H4 (cell line): ENCODE measurements around the gene CRELD1. TPM values are rescaled to one million over a fixed set of nuclear protein-coding genes. Genes with fewer than 3 reads are reported as not detected.
"Not testable (repeated sequence)": the region's sequence is repeated elsewhere in the genome, so short reads cannot be mapped to it uniquely, and the experiment has no call there.

Source experiments
- DNase-seq: peaks from one replicate; pipeline ENCODE4 v3.0.0-alpha.2; 2015; ENCODE audit warnings: low spot score
- total RNA-seq: library from RNA; depleted of rRNA; stranded (reverse); fragments of >200 nt; shearing (Covaris generic); gene quantifications from 2 replicates; pipeline ENCODE4 v1.2.3, GENCODE V29; 2014

The CRELD1 gene
- total RNA-seq, 1 experiment from 2014 or later, result 8.7 TPM

GRCh38 chr3:9934235-9934621 is 594 bp downstream of the CRELD1 start:
- DNase-seq, result no peak

GRCh38 chr3:9934993-9935392 is 1.4 kb downstream of the CRELD1 start:
- no peak for DNase-seq

DNA sequence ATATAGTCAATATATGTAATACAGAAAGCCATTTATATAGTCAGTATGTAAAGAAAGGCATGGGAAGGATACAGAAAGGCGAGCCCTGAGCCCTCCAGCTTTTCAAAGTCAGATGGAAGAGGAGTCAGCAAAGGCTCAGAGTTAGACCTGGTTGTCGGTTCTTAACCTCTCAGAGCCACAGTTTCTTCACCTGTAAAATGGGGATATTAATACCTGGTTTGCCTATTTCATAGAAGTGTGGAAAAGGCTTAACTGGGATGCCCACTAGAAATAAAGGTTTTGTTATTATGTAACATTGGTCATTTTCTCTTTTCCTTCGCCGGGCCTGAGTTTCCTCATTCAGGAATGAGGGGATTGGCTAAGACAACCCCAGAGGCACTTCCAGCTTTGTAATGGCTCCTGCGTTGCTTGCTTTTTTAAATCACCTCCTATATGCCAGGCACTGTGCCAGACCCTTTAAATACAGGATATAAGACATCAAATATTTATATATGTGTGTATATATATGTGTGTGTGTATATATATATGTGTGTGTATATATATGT is 2.4 kb downstream of the CRELD1 start:
- no peak for DNase-seq

GRCh38 chr3:9937486-9938238 is 4.0 kb downstream of the CRELD1 start:
- DNase-seq, result no peak

GRCh38 chr3:9938966-9939365 is 5.3 kb downstream of the CRELD1 start:
- no peak for DNase-seq

DNA sequence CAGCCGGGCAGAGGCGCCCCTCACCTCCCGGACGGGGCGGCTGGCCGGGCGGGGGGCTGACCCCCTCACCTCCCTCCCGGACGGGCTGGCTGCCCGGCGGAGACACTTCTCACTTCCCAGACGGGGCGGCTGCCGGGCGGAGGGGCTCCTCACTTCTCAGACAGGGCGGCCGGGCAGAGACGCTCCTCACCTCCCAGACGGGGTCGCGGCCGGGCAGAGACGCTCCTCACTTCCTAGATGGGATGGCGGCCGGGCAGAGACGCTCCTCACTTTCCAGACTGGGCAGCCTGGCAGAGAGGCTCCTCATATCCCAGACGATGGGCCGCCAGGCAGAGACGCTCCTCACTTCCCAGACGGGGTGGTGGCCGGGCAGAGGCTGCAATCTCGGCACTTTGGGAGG is 6.3 kb downstream of the CRELD1 start:
- not testable (repeated sequence) for DNase-seq

DNA sequence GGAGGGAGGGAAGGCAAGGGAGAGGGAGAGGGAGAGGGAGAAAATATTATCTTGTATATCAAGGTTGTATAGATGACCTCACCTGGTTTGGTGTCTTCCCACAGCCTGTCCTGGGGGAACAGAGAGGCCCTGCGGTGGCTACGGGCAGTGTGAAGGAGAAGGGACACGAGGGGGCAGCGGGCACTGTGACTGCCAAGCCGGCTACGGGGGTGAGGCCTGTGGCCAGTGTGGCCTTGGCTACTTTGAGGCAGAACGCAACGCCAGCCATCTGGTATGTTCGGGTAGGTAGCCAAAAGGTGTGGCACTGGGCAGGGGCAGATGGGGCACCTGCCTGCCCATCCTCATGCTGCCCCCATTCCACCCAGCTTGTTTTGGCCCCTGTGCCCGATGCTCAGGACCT is 7.1 kb downstream of the CRELD1 start:
- no peak for DNase-seq

DNA sequence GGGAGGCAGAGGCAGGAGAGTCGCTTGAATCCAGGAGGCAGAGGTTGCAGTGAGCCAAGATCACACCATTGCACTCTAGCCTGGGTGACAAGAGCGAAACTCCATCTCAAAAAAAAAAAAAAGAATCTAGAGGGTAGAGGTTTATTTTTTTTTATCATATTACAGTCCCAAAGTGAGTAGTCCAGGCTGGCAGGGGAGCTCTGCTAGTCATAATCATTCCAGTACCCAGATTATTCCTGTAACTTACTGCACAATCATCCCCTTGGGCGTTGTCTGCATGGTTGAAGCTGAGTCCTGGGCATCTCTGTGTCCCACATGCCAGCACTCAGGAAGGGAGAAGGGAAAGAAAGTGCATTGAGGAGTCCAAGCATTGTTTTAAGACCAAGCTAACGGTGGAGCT is 8.5 kb downstream of the CRELD1 start:
- DNase-seq, result no peak

DNA sequence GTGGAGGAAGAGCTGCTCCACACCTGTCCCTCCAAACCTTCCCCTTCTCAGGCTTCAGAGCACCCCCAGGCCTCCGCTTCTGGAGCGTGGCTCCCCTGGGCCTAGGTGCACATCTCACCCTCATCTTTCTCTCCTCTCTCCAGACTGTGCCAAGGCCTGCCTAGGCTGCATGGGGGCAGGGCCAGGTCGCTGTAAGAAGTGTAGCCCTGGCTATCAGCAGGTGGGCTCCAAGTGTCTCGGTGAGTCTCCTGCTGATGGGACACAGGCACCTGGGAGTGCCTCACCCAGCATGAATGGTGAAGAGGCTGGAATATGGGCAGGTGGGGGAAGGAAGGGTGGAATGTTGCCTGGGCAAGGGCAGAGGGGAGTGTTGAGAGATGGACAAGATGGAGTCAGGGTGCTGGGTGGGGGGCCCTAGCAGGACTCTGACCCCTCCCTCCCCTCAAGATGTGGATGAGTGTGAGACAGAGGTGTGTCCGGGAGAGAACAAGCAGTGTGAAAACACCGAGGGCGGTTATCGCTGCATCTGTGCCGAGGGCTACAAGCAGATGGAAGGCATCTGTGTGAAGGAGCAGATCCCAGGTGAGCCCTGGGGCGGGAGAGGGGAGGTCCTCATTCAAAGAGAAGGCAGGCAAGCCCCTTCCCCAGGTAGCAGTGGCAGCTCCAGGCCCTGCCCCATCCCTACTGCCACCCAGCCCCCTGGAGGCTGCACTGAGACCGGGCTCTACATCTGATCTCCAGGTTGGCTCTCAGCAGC is 9.5 kb downstream of the CRELD1 start:
- DNase-seq, result no peak

- no peak for DNase-seq
Observed at GRCh38 chr3:9944271-9944670, 10.6 kb downstream of the CRELD1 start.

- DNase-seq, result no peak
Observed at GRCh38 chr3:9945358-9945757, 11.7 kb downstream of the CRELD1 start.

DNA sequence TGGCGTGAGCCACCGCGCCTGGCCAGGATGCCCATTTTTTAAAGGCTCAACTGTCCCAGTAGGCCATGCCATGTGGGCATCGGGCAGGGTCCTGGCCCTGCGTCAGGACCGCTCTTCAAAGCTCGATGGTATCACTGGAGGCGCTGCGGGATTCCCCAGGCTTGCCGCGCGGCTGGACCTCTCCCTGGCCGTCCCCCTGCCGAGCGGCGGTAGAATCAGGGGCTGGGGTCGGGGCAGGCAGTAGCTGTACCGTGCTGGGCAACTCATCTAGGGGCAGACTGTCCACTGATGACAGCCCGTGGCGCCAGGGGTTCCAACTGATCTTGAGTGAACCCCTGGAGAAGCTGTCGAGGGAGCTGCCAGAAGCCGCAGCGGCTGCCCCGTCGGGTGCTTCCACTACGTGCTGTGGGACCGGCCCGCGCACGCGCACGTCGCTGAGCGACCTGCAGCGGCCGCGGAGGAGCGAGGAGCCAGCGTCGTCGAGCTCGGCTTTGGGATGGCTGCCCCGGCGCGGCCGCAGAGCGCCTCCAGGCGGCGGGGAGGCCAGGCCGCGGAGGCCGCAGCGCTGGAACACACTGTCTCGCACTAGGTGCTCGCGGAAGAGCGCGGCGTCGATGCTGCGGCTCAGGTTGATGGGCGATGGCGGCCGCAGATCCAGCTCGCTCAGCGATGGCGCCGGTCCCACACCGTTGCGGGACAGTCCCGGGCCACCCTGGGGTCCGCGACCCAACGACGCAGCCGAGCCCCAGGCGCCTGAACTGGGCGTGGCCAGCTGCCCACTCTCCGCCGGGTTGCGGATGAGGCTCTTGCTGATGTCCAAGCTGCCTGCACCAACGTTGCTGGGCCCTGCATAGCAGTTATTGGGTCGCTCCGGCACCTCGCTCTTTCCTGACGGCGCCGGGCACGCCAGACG is 12.7 kb downstream of the CRELD1 start:
- peak; percentile 64 for DNase-seq

DNA sequence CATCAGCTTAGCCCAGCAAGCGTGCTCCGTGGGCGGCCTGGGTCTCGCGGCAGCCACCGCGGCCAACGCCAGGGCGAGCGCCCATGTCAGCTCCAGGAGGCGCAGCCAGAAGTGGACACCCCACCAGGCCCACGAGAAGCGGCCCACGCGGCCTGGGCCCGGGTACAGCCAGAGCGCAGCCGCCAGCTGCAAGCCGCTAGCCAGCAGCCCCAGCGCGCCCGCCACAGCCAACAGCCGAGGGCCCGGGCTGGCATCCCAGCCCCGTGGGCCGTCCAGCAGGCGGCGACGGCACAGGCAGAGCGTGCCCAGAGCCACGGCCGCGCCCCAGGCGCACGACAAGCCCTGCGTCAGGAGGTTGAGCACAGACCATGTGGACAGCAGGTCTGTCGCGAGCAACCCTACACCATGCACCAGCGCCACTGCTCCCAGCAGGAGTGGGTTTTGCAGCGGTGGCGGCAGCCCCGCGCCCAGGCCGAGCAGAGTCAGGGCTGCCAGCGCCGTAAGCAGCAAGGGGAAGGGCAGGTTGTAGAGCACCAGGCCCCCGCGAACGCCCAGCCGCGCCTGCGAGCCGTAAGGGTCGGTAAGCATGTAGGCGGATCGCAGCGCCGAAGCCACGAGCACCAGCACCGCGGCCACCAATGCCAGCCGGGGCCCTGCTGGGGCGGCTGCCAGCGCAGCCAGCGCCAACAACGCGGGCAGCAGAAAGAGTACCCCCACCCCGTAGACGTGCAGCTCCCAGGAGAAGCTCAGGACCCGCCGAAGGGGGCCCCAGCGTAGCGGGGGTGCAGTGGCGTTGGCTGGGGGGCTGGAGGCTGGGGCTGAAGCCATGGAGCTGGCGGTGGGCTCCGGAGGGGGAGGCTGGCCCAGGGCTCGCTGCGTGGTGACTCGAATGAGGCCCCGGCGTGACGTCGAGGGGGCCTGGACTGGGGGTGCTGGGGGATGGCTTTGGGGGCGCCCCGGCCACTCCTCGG is 13.7 kb downstream of the CRELD1 start:
- DNase-seq, result peak; percentile 47

DNA sequence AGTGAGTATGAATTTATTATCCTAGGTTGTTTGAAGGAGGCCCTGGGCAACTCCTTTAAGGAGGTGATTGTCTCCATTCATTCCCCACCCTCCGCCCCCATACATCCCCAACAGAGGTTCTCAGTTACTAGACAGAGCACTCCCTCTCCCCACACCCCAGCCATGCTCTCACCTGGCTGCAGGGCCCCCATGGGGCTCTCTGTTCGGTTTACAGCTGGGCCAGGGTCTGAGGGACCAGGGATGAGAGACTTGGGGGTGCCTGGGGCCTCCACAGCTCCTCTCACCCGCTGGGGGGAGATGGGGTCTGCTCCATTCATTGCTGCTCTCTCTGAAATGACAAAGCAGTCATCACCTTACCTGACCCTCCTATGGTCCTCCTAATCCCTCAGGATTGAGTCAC is 15.0 kb downstream of the CRELD1 start:
- no peak for DNase-seq

- DNase-seq, result no peak
Observed at GRCh38 chr3:9949115-9949514, 15.5 kb downstream of the CRELD1 start.

DNA sequence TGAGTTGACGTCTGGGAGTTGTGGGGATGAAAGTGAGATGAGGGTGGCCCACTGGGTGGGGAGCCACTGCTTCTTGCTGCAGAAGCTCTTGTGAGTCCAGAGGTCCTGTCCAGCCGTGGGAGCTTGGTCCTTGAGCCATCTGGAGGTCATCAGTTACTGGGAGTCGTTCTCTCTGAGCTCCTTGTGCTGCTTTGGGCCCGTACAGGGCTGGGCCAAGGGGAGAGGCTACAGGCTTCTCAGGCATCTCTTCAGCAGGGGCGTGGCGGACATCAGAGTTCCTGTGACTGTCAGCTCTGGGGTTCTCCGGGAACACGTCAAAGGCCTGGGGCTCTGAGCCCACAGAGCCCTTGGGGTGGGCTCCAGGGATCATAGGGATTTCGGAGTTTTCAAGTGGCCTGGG is 16.0 kb downstream of the CRELD1 start:
- DNase-seq, result no peak

- no peak for DNase-seq
Observed at GRCh38 chr3:9951126-9951525, 17.5 kb downstream of the CRELD1 start.

- no peak for DNase-seq
Observed at GRCh38 chr3:9951598-9951961, 17.9 kb downstream of the CRELD1 start.

DNA sequence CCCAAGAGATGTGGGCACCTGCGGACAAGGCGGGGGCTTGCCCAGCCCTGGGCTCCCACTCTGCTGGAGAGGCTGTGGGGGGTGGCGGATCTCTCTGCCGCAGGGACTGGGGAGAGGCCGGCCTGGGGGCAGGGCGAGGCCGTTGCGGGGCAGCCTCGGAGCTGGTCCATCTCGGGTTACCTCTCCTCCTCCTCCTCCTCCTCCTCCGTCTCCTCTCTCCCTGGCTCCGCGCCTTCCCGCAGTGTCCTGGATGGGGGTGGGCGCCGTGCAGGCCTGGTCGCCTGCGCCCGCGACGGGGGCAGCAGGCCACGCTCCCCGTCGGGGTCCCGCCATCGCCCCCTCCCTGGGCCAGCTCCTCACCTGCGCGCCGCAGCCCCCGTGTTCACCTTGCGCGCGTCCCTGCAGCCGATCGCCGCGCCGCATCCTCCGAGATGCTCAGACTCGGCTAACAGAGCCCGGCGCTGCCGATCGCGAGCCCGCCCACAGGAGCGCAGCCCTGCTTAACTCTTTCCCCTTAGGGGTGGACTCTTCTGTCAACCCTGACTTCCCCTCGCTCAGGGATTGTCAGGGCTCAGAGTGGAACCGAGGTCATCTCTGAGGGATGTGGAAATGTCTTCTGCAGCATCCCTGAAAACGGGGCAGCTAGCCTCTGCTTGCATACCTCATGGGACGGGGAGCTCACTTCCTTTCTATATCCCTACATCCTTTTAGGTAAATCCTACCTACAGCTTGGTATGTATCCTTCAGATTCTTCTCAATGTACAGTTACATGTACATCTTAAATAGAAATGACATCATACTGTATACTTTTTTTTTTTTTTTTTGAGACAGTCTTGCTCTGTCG is 18.6 kb downstream of the CRELD1 start, which contains the start of gene PRRT3:
Gene PRRT3, minus strand, starts transcription at position 447 of the 844 bp plus-strand sequence. CDS start 2,293 bp downstream, outside the sequence.
- no peak for DNase-seq

GRCh38 chr3:9955067-9955502 is 21.5 kb downstream of the CRELD1 start:
- DNase-seq, result peak; percentile 36
